Mesendoderm (in vitro differentiated cells): ENCODE results near the gene NUDT12.

Experiments
- DNase-seq: peaks from one replicate; pipeline ENCODE4 v3.0.0; 2013
- H2AK5ac ChIP-seq: 2 replicates; pipeline ENCODE4 v1.6.1; 2013; ENCODE audit warnings: low read length, inconsistent platforms
- H2BK120ac ChIP-seq: 2 replicates; pipeline ENCODE4 v1.6.1; 2013; ENCODE audit warnings: low read depth, mild to moderate bottlenecking, low read length, moderate library complexity, mixed read lengths
- H2BK15ac ChIP-seq: replicated peaks from 2 replicates; pipeline ENCODE4 v1.6.1; 2013; ENCODE audit warnings: low read depth, mild to moderate bottlenecking, moderate library complexity
- H2BK5ac ChIP-seq: 2 replicates; pipeline ENCODE4 v1.6.1; 2013; ENCODE audit warnings: low read length, inconsistent platforms
- H3K18ac ChIP-seq: 2 replicates; pipeline ENCODE4 v1.6.1; 2013; ENCODE audit warnings: mild to moderate bottlenecking, low read length, mixed read lengths
- H3K23ac ChIP-seq: one replicate; pipeline ENCODE4 v1.6.1; 2013; ENCODE audit warnings: low read length
- H3K27ac ChIP-seq: 2 replicates; pipeline ENCODE4 v1.5.1; 2013; ENCODE audit warnings: low read depth, mild to moderate bottlenecking, inconsistent platforms, low read length, moderate library complexity
- H3K27me3 ChIP-seq: 2 replicates; pipeline ENCODE4 v1.6.1; 2013; ENCODE audit warnings: low read length, control low read depth, mild to moderate bottlenecking, inconsistent platforms; ENCODE audit not compliant: insufficient read depth, poor library complexity
- H3K36me3 ChIP-seq: 2 replicates; pipeline ENCODE4 v1.6.1; 2013; ENCODE audit warnings: low read length, inconsistent platforms; ENCODE audit not compliant: control insufficient read depth, insufficient read depth
- H3K4ac ChIP-seq: one replicate; pipeline ENCODE4 v1.6.1; 2013; ENCODE audit warnings: low read depth, mild to moderate bottlenecking, low read length, moderate library complexity
- H3K4me1 ChIP-seq: 2 replicates; pipeline ENCODE4 v1.6.1; 2013; ENCODE audit warnings: low read depth, low read length, inconsistent platforms; ENCODE audit not compliant: control insufficient read depth
- H3K4me2 ChIP-seq: 2 replicates; pipeline ENCODE4 v1.6.1; 2013; ENCODE audit warnings: low read length
- H3K4me3 ChIP-seq: 2 replicates; pipeline ENCODE4 v1.5.1; 2013; ENCODE audit warnings: mild to moderate bottlenecking, low read length
- H3K56ac ChIP-seq: one replicate; pipeline ENCODE4 v1.6.1; 2013; ENCODE audit warnings: low read length
- H3K79me1 ChIP-seq: 2 replicates; pipeline ENCODE4 v1.6.1; 2013; ENCODE audit warnings: low read length, inconsistent platforms
- H3K79me2 ChIP-seq: 2 replicates; pipeline ENCODE4 v1.6.1; 2013; ENCODE audit warnings: mild to moderate bottlenecking, low read length; ENCODE audit not compliant: control insufficient read depth, insufficient read depth
- H3K9ac ChIP-seq: 2 replicates; pipeline ENCODE4 v1.6.1; 2013; ENCODE audit warnings: low read length, inconsistent platforms
- H4K5ac ChIP-seq: one replicate; pipeline ENCODE4 v1.6.1; 2013; ENCODE audit warnings: low read length
- H4K8ac ChIP-seq: one replicate; pipeline ENCODE4 v1.6.1; 2013; ENCODE audit warnings: low read depth, mild to moderate bottlenecking, control low read depth, low read length, moderate library complexity
- WGBS: extraction: QIAGEN DNeasy Blood & Tissue Kit; methylation state at CpG from one replicate; pipeline ENCODE4 v1.1.7; 2013; ENCODE audit warnings: low lambda C conversion rate, missing lambda C conversion rate; ENCODE audit not compliant: insufficient coverage; ENCODE audit errors: extremely low coverage; 5-methylcytosine and 5-hydroxymethylcytosine counted together

The NUDT12 gene

GRCh38 chr5:103522586-103522985 lies 40.0 kb downstream of the NUDT12 start:
- Histone ChIP-seq H3K4ac (no peak overlapping the region), H3K9ac (no peak overlapping the region), H2BK5ac (no peak overlapping the region), H3K23ac (no peak overlapping the region), H3K18ac (no peak overlapping the region), H3K56ac (no peak overlapping the region), H2BK15ac (no peak overlapping the region), H4K8ac (no peak overlapping the region), H3K27me3 (no peaks in the 10 kb centered on the region), H2BK120ac (no peak overlapping the region), H3K27ac (no peak overlapping the region), H3K79me1 (no peaks in the 10 kb centered on the region), H3K4me2 (no peak overlapping the region), H3K4me1 (no peaks in the 10 kb centered on the region), H3K36me3 (no peaks in the 10 kb centered on the region), H4K5ac (no peak overlapping the region), H2AK5ac (no peak overlapping the region), H3K79me2 (no peaks in the 10 kb centered on the region), H3K4me3 (no peak overlapping the region)
- peak; percentile 2 for DNase-seq
- WGBS = no CpG with 5 or more reads among the region's 5 CpGs

GRCh38 chr5:103519550-103519949 lies 43.0 kb downstream of the NUDT12 start:
- no CpG with 5 or more reads among the region's 4 CpGs for WGBS

GRCh38 chr5:103514371-103514770 lies 48.2 kb downstream of the NUDT12 start:
- no peak overlapping the region for H2BK15ac ChIP-seq
- no peaks in the 10 kb centered on the region for H3K4me1 ChIP-seq
- no peak overlapping the region for H2BK5ac ChIP-seq
- no peak overlapping the region for H3K4me2 ChIP-seq
- no peaks in the 10 kb centered on the region for H3K79me2 ChIP-seq
- H2AK5ac ChIP-seq = no peak overlapping the region
- no peak overlapping the region for H3K27ac ChIP-seq
- H3K23ac ChIP-seq = no peak overlapping the region
- no peak overlapping the region for H3K18ac ChIP-seq
- no CpG with 5 or more reads among the region's 1 CpG for WGBS
- no peak overlapping the region for H3K4me3 ChIP-seq
- no peak overlapping the region for H3K9ac ChIP-seq
- no peak overlapping the region for H3K56ac ChIP-seq
- no peaks in the 10 kb centered on the region for H3K79me1 ChIP-seq
- H3K4ac ChIP-seq = no peak overlapping the region
- no peak overlapping the region for H4K5ac ChIP-seq
- H4K8ac ChIP-seq = no peak overlapping the region
- H3K36me3 ChIP-seq = no peaks in the 10 kb centered on the region
- no peaks in the 10 kb centered on the region for H3K27me3 ChIP-seq
- no peak for DNase-seq
- no peak overlapping the region for H2BK120ac ChIP-seq

More at GRCh38 chr5:103519550-103519949, 43.0 kb downstream of the NUDT12 start:
- Histone ChIP-seq H3K27me3 (no peaks in the 10 kb centered on the region), H3K4ac (no peak overlapping the region), H4K8ac (no peak overlapping the region), H3K79me1 (no peaks in the 10 kb centered on the region), H3K9ac (no peak overlapping the region), H3K18ac (no peak overlapping the region), H3K4me3 (no peak overlapping the region), H3K79me2 (no peaks in the 10 kb centered on the region), H2BK15ac (no peak overlapping the region), H2BK5ac (no peak overlapping the region), H3K36me3 (no peaks in the 10 kb centered on the region), H3K4me2 (no peak overlapping the region), H3K56ac (no peak overlapping the region), H3K27ac (no peak overlapping the region), H2BK120ac (no peak overlapping the region), H4K5ac (no peak overlapping the region), H2AK5ac (no peak overlapping the region), H3K23ac (no peak overlapping the region), H3K4me1 (no peaks in the 10 kb centered on the region)
- DNase-seq = peak; percentile 31

- H2AK5ac ChIP-seq = no peak overlapping the region
- no peaks in the 10 kb centered on the region for H3K4me1 ChIP-seq
- H3K4ac ChIP-seq = no peak overlapping the region
- no CpG with 5 or more reads among the region's 1 CpG for WGBS
- H2BK120ac ChIP-seq = no peak overlapping the region
- no peak overlapping the region for H3K56ac ChIP-seq
- no peak overlapping the region for H3K23ac ChIP-seq
- H3K27ac ChIP-seq = no peak overlapping the region
- no peak overlapping the region for H3K4me3 ChIP-seq
- H3K36me3 ChIP-seq = no peaks in the 10 kb centered on the region
- H2BK15ac ChIP-seq = no peak overlapping the region
- H2BK5ac ChIP-seq = no peak overlapping the region
- H3K27me3 ChIP-seq = no peaks in the 10 kb centered on the region
- H3K79me2 ChIP-seq = no peaks in the 10 kb centered on the region
- no peak overlapping the region for H4K8ac ChIP-seq
- H3K9ac ChIP-seq = no peak overlapping the region
- DNase-seq = no peak
- no peak overlapping the region for H3K4me2 ChIP-seq
- H3K79me1 ChIP-seq = no peaks in the 10 kb centered on the region
- H4K5ac ChIP-seq = no peak overlapping the region
- no peak overlapping the region for H3K18ac ChIP-seq
Measured at GRCh38 chr5:103513701-103514100, 48.9 kb downstream of the NUDT12 start.

GRCh38 chr5:103512500-103512899 lies 50.1 kb downstream of the NUDT12 start:
- Histone ChIP-seq H3K18ac (no peak overlapping the region), H3K9ac (no peak overlapping the region), H3K36me3 (no peaks in the 10 kb centered on the region), H2BK120ac (no peak overlapping the region), H2BK15ac (no peak overlapping the region), H2BK5ac (no peak overlapping the region), H4K8ac (no peak overlapping the region), H3K23ac (no peak overlapping the region), H3K27ac (no peak overlapping the region), H3K79me1 (no peaks in the 10 kb centered on the region), H3K4ac (no peak overlapping the region), H3K79me2 (no peaks in the 10 kb centered on the region), H3K27me3 (no peaks in the 10 kb centered on the region), H3K4me3 (no peak overlapping the region), H3K56ac (no peak overlapping the region), H3K4me1 (no peaks in the 10 kb centered on the region), H3K4me2 (no peak overlapping the region), H2AK5ac (no peak overlapping the region), H4K5ac (no peak overlapping the region)
- DNase-seq = no peak
- WGBS = no CpG with 5 or more reads among the region's 2 CpGs

- no peak for DNase-seq
- H3K27me3 ChIP-seq = no peaks in the 10 kb centered on the region
- H2AK5ac ChIP-seq = no peak overlapping the region
- H3K56ac ChIP-seq = no peak overlapping the region
- H4K8ac ChIP-seq = no peak overlapping the region
- no peak overlapping the region for H2BK5ac ChIP-seq
- no peak overlapping the region for H3K9ac ChIP-seq
- H3K4me2 ChIP-seq = no peak overlapping the region
- no peak overlapping the region for H3K4ac ChIP-seq
- H3K27ac ChIP-seq = no peak overlapping the region
- no peak overlapping the region for H4K5ac ChIP-seq
- H3K23ac ChIP-seq = no peak overlapping the region
- no peak overlapping the region for H2BK120ac ChIP-seq
- H3K79me1 ChIP-seq = no peaks in the 10 kb centered on the region
- H3K18ac ChIP-seq = no peak overlapping the region
- no peak overlapping the region for H3K4me3 ChIP-seq
- H2BK15ac ChIP-seq = no peak overlapping the region
- no CpG with 5 or more reads among the region's 2 CpGs for WGBS
- no peaks in the 10 kb centered on the region for H3K79me2 ChIP-seq
- H3K4me1 ChIP-seq = no peaks in the 10 kb centered on the region
- no peaks in the 10 kb centered on the region for H3K36me3 ChIP-seq
Measured at GRCh38 chr5:103511554-103511885, 51.1 kb downstream of the NUDT12 start.
